GM19467 (cell line): ENCODE data around the gene WWC1.

ENCODE experiments used
- ATAC-seq: cut with Tn5 transposase; IDR thresholded peaks from one replicate; pipeline ENCODE4 v1.9.1; 2021; ENCODE audit warnings: mild to moderate bottlenecking, moderate library complexity; ENCODE audit not compliant: unreplicated experiment

WWC1 gene

GRCh38 chr5:168407211-168407610, 115.8 kb downstream of the WWC1 start:
- no peak for ATAC-seq

GRCh38 chr5:168408561-168409305, 117.3 kb downstream of the WWC1 start:
- ATAC-seq, result no peak

GRCh38 chr5:168409591-168410458, 118.4 kb downstream of the WWC1 start:
- ATAC-seq, result no peak

- no peak for ATAC-seq
These were observed 120.4 kb downstream of the WWC1 start for GRCh38 chr5:168411871-168412270.

- ATAC-seq, result no peak
These were observed 121.6 kb downstream of the WWC1 start for GRCh38 chr5:168413062-168413461.

GRCh38 chr5:168413596-168413995, 122.2 kb downstream of the WWC1 start:
- no peak for ATAC-seq

GRCh38 chr5:168415401-168415800, 124.0 kb downstream of the WWC1 start:
- no peak for ATAC-seq

GRCh38 chr5:168415971-168416370, 124.5 kb downstream of the WWC1 start:
- no peak for ATAC-seq

- ATAC-seq, result no peak
These were observed 126.4 kb downstream of the WWC1 start for GRCh38 chr5:168417731-168418429.

- ATAC-seq, result no peak
These were observed 129.0 kb downstream of the WWC1 start for GRCh38 chr5:168420461-168420860.

- ATAC-seq, result no peak
These were observed 131.0 kb downstream of the WWC1 start for GRCh38 chr5:168422431-168422830.

- ATAC-seq, result no peak
These were observed 132.0 kb downstream of the WWC1 start for GRCh38 chr5:168423478-168423877.

- ATAC-seq, result no peak
These were observed 132.5 kb downstream of the WWC1 start for GRCh38 chr5:168423971-168424370.

GRCh38 chr5:168424594-168425323, 133.3 kb downstream of the WWC1 start:
- no peak for ATAC-seq

GRCh38 chr5:168426007-168426863, 134.8 kb downstream of the WWC1 start:
- no peak for ATAC-seq

- no peak for ATAC-seq
These were observed 135.4 kb downstream of the WWC1 start for GRCh38 chr5:168426864-168427172.

- no peak for ATAC-seq
These were observed 135.8 kb downstream of the WWC1 start for GRCh38 chr5:168427224-168427623.

- ATAC-seq, result no peak
These were observed 137.1 kb downstream of the WWC1 start for GRCh38 chr5:168428552-168428951.

- ATAC-seq, result no peak
These were observed 138.9 kb downstream of the WWC1 start for GRCh38 chr5:168430296-168430695.

- ATAC-seq, result no peak
These were observed 141.5 kb downstream of the WWC1 start for GRCh38 chr5:168432903-168433302.
